ENCODE measurements around the gene HDAC9. TPM values are rescaled to one million over a fixed set of nuclear protein-coding genes. Genes with fewer than 3 reads are reported as not detected.

Gene HDAC9
- total RNA-seq, 2 donors from 2014 or later: 1.5 to 4.0 TPM

DNA sequence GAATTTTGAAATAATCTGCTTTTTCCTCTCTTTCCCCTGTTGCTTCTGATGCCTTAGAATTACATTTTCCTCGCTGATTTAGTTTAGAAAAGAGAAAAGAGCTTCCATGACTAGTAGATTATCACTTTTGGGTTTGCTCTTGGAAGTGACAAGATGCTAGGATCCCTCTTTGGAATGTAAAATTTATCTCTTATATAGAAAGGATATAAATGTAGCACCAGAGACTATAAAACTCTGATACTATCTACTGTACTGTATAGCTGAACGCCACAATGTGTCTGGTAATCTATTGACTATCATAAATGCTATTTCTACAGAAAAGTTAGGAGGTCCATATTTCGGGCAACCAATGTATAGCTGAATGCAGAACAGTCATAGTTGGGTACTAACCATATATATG lies 1.1 kb upstream of the HDAC9 start:
- TF ChIP-seq, protein P1, sequence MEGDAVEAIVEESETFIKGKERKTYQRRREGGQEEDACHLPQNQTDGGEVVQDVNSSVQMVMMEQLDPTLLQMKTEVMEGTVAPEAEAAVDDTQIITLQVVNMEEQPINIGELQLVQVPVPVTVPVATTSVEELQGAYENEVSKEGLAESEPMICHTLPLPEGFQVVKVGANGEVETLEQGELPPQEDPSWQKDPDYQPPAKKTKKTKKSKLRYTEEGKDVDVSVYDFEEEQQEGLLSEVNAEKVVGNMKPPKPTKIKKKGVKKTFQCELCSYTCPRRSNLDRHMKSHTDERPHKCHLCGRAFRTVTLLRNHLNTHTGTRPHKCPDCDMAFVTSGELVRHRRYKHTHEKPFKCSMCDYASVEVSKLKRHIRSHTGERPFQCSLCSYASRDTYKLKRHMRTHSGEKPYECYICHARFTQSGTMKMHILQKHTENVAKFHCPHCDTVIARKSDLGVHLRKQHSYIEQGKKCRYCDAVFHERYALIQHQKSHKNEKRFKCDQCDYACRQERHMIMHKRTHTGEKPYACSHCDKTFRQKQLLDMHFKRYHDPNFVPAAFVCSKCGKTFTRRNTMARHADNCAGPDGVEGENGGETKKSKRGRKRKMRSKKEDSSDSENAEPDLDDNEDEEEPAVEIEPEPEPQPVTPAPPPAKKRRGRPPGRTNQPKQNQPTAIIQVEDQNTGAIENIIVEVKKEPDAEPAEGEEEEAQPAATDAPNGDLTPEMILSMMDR (conservative IDR thresholded peaks at IDR 0.05): no peak
- DNase-seq: no peak
- Mint-ChIP-seq H3K9me3 (no peaks in the 10 kb centered on the region), H3K4me3 (no peak overlapping the region), H3K27ac (no peak overlapping the region), H3K27me3 (ENCODE audit: insufficient read depth) (peaks cover 3% of the 10 kb centered on the region), H3K4me1 (peaks cover 30% of the 10 kb centered on the region), H3K36me3 (ENCODE audit: low read depth) (no peaks in the 10 kb centered on the region)
- H3K4me3 ChIP-seq (ENCODE audit: low read length): no peak overlapping the region
- H3K36me3 ChIP-seq (ENCODE audit: control insufficient read depth, insufficient read depth, low read length): no peaks in the 10 kb centered on the region
- no peak overlapping the region for H3K27ac ChIP-seq (ENCODE audit: low read depth, low read length)
- WGBS, 2 experiments (ENCODE audit: insufficient coverage in 1 of 2, insufficient read length in 1 of 2): 83 to 89% methylated on average over 1 to 3 of the region's 3 CpGs
- H3K4me1 ChIP-seq (ENCODE audit: control insufficient read depth, insufficient read depth, low read length): no peaks in the 10 kb centered on the region
- H3K27me3 ChIP-seq (ENCODE audit: control insufficient read depth, insufficient read depth, low read length, poor library complexity, severe bottlenecking): no peaks in the 10 kb centered on the region
- no peak overlapping the region for H3K9ac ChIP-seq (ENCODE audit: extremely low read depth, low read length, poor library complexity, severe bottlenecking)
- H3K9me3 ChIP-seq (ENCODE audit: control insufficient read depth, low read length): no peaks in the 10 kb centered on the region

GRCh38 chr7:18494821-18495408 lies 634 bp upstream of the HDAC9 start:
- 91% methylated on average over 3 of the region's 3 CpGs; no CpG with 5 or more reads in 1 of the 2 experiments for WGBS, 2 experiments (ENCODE audit: insufficient coverage in 1 of 2, insufficient read length in 1 of 2)
- Histone ChIP-seq H3K4me1 (ENCODE audit: control insufficient read depth, insufficient read depth, low read length) (no peaks in the 10 kb centered on the region), H3K9me3 (ENCODE audit: control insufficient read depth, low read length) (no peaks in the 10 kb centered on the region), H3K4me3 (ENCODE audit: low read length) (peak overlapping the region; percentile 50), H3K27ac (ENCODE audit: low read depth, low read length) (peak overlapping the region; percentile 93), H3K36me3 (ENCODE audit: control insufficient read depth, insufficient read depth, low read length) (no peaks in the 10 kb centered on the region), H3K9ac (ENCODE audit: extremely low read depth, low read length, poor library complexity, severe bottlenecking) (no peak overlapping the region), H3K27me3 (ENCODE audit: control insufficient read depth, insufficient read depth, low read length, poor library complexity, severe bottlenecking) (no peaks in the 10 kb centered on the region)
- Mint-ChIP-seq H3K27me3 (ENCODE audit: insufficient read depth) (peaks cover 3% of the 10 kb centered on the region), H3K4me3 (peak overlapping the region; percentile 50), H3K36me3 (ENCODE audit: low read depth) (no peaks in the 10 kb centered on the region), H3K9me3 (no peaks in the 10 kb centered on the region), H3K4me1 (peaks cover 30% of the 10 kb centered on the region), H3K27ac (peak overlapping the region; percentile 75)
- TF ChIP-seq, protein P1 (conservative IDR thresholded peaks at IDR 0.05): no peak
- DNase-seq: no peak

- peak overlapping the region; percentile 50 for H3K4me3 Mint-ChIP-seq
- no peaks in the 10 kb centered on the region for H3K9me3 ChIP-seq (ENCODE audit: control insufficient read depth, low read length)
- H3K9ac ChIP-seq (ENCODE audit: extremely low read depth, low read length, poor library complexity, severe bottlenecking): no peak overlapping the region
- no peak for DNase-seq
- WGBS, 2 experiments (ENCODE audit: insufficient coverage in 1 of 2, insufficient read length in 1 of 2): 28 to 30% methylated on average over 3 of the region's 3 CpGs
- no peaks in the 10 kb centered on the region for H3K9me3 Mint-ChIP-seq
- no peaks in the 10 kb centered on the region for H3K36me3 Mint-ChIP-seq (ENCODE audit: low read depth)
- TF ChIP-seq, protein P1 (conservative IDR thresholded peaks at IDR 0.05): no peak
- H3K4me1 Mint-ChIP-seq: peaks cover 33% of the 10 kb centered on the region
- peak overlapping the region; percentile 50 for H3K4me3 ChIP-seq (ENCODE audit: low read length)
- no peaks in the 10 kb centered on the region for H3K4me1 ChIP-seq (ENCODE audit: control insufficient read depth, insufficient read depth, low read length)
- no peaks in the 10 kb centered on the region for H3K36me3 ChIP-seq (ENCODE audit: control insufficient read depth, insufficient read depth, low read length)
- peaks cover 3% of the 10 kb centered on the region for H3K27me3 Mint-ChIP-seq (ENCODE audit: insufficient read depth)
- no peaks in the 10 kb centered on the region for H3K27me3 ChIP-seq (ENCODE audit: control insufficient read depth, insufficient read depth, low read length, poor library complexity, severe bottlenecking)
- H3K27ac ChIP-seq (ENCODE audit: low read depth, low read length): peak overlapping the region; percentile 93
- peak overlapping the region; percentile 75 for H3K27ac Mint-ChIP-seq
Measured at GRCh38 chr7:18496341-18496700, 772 bp downstream of the HDAC9 start.
